Neural cell (in vitro differentiated cells): Measurements from ENCODE around the gene OR8G1. TPM values are rescaled to one million over a fixed set of nuclear protein-coding genes. Genes with fewer than 3 reads are reported as not detected.
"Not testable (repeated sequence)": the region's sequence is repeated elsewhere in the genome, so short reads cannot be mapped to it uniquely, and the experiment has no call there.

ENCODE experiments used
- H2AFZ ChIP-seq: fragments of 200-600, 300-800 bp; sonication (generic), shearing (Covaris generic); 2 replicates; pipeline ENCODE4 v1.6.0; 2014; ENCODE audit warnings: low read depth, mild to moderate bottlenecking, antibody characterized with exemption, low read length, moderate library complexity
- H3F3A ChIP-seq: fragments of 200-600 bp; shearing (Covaris generic); 2 replicates; pipeline ENCODE4 v1.6.1; 2016; ENCODE audit warnings: mild to moderate bottlenecking, moderate library complexity, mixed read lengths, antibody characterized with exemption, low read length; ENCODE audit not compliant: insufficient read depth, poor library complexity, severe bottlenecking
- H3K27ac ChIP-seq: fragments of 200-600, 300-800 bp; sonication (generic), shearing (Covaris generic); 2 replicates; pipeline ENCODE4 v1.5.1; 2014; ENCODE audit warnings: mild to moderate bottlenecking, low read length, moderate library complexity
- H3K27me3 ChIP-seq: fragments of 300-800, 200-600 bp; sonication (generic), shearing (Covaris generic); 2 replicates; pipeline ENCODE4 v1.6.0; 2014; ENCODE audit warnings: mild to moderate bottlenecking, low read depth, low read length, moderate library complexity; ENCODE audit not compliant: insufficient read depth
- H3K36me3 ChIP-seq: fragments of 300-800, 200-600 bp; sonication (generic), shearing (Covaris generic); 2 replicates; pipeline ENCODE4 v1.5.1; 2014; ENCODE audit warnings: mild to moderate bottlenecking, antibody characterized with exemption, low read length, moderate library complexity; ENCODE audit not compliant: insufficient read depth
- H3K4me2 ChIP-seq: fragments of 300-800, 200-600 bp; sonication (generic), shearing (Covaris generic); 2 replicates; pipeline ENCODE4 v1.6.0; 2014; ENCODE audit warnings: mild to moderate bottlenecking, low read length
- H3K4me3 ChIP-seq: fragments of 300-800, 200-600 bp; sonication (generic), shearing (Covaris generic); 2 replicates; pipeline ENCODE4 v1.5.1; 2014; ENCODE audit warnings: mild to moderate bottlenecking, low read length, moderate library complexity
- H3K79me2 ChIP-seq: fragments of 200-600 bp; shearing (Covaris generic); replicated peaks from 2 replicates; pipeline ENCODE4 v1.6.0; 2014; ENCODE audit warnings: mild to moderate bottlenecking, low read length, moderate library complexity; ENCODE audit not compliant: insufficient read depth
- H3K9ac ChIP-seq: fragments of 300-800, 200-600 bp; sonication (generic), shearing (Covaris generic); 2 replicates; pipeline ENCODE4 v1.6.1; 2016; ENCODE audit warnings: mild to moderate bottlenecking, low read length, mixed read lengths
- H3K9me2 ChIP-seq: fragments of 200-600 bp; shearing (Covaris generic); 2 replicates; pipeline ENCODE4 v1.6.1; 2016; ENCODE audit warnings: mild to moderate bottlenecking, low read length, mixed read lengths; ENCODE audit not compliant: insufficient read depth
- H3K9me3 ChIP-seq: fragments of 200-600, 300-800 bp; sonication (generic), shearing (Covaris generic); 2 replicates; pipeline ENCODE4 v1.6.1; 2016; ENCODE audit warnings: mild to moderate bottlenecking, mixed run types, low read length, moderate library complexity, mixed read lengths
- H4K20me1 ChIP-seq: fragments of 200-600 bp; shearing (Covaris generic); 2 replicates; pipeline ENCODE4 v1.6.1; 2016; ENCODE audit warnings: mild to moderate bottlenecking, mixed run types; ENCODE audit not compliant: insufficient read depth
- EZH2 ChIP-seq: fragments of 200-600, 300-800 bp; shearing (Covaris generic), sonication (generic); IDR thresholded peaks from 2 replicates; pipeline ENCODE4 v1.6.1; 2014; ENCODE audit warnings: antibody characterized with exemption, low read length, borderline replicate concordance, mild to moderate bottlenecking; ENCODE audit not compliant: insufficient read depth, poor library complexity, severe bottlenecking
- MXI1 ChIP-seq: fragments of 450-650 bp; conservative IDR thresholded peaks from 2 replicates; pipeline ENCODE4 v1.6.1; 2014; ENCODE audit warnings: antibody characterized with exemption, mild to moderate bottlenecking; ENCODE audit not compliant: poor library complexity, severe bottlenecking
- POLR2AphosphoS5 ChIP-seq: IDR thresholded peaks from 2 replicates; pipeline ENCODE4 v1.6.1; 2012
- RAD21 ChIP-seq: fragments of 450-650 bp; conservative IDR thresholded peaks from 2 replicates; pipeline ENCODE4 v1.6.1; 2014; ENCODE audit warnings: antibody characterized with exemption, mild to moderate bottlenecking, moderate library complexity
- TAF1 ChIP-seq: IDR thresholded peaks from 2 replicates; pipeline ENCODE4 v1.6.1; 2012; ENCODE audit warnings: low read depth
- polyA plus RNA-seq: library from polyadenylated mRNA; depleted of rRNA; stranded (reverse); fragments of >200 nt; gene quantifications from 2 replicates; pipeline ENCODE4 v1.2.3, GENCODE V29; 2014
- TF ChIP-seq, protein P1 (sequence below): fragments of 450-650 bp; IDR thresholded peaks from 2 replicates; pipeline ENCODE4 v1.5.1; 2014; ENCODE audit warnings: antibody characterized with exemption, mild to moderate bottlenecking, moderate library complexity; ENCODE audit not compliant: poor library complexity, severe bottlenecking
- TF ChIP-seq, protein P2 (sequence below): IDR thresholded peaks from 2 replicates; pipeline ENCODE4 v1.6.1; 2012; ENCODE audit warnings: borderline replicate concordance

The OR8G1 gene
- polyA plus RNA-seq, 1 donor from 2014 or later, result not detected

DNA sequence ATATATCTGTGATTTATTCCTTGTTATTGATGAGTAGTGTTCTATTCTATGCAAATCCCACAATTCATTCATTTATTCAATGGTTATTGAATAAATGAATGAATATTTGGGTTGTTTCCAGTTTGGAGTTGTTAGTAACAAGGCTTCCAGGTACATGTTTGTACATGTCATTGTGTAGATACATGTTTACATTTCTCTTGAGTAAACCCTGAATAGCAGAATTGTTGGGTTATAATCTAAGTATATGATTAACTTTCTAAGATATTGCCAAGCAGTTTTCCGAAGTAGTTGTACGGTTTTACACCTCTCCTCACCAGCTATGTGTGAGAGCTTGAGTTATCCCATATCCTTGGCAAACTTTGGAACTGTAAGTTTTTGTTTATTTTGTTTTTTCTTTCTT, 18.5 kb upstream of the OR8G1 start:
- H3K9me2 ChIP-seq, result no peaks in the 10 kb centered on the region
- H3K27ac ChIP-seq, result no peak overlapping the region
- H3K27me3 ChIP-seq, result no peaks in the 10 kb centered on the region
- TF ChIP-seq RAD21, result no peak
- no peak for TF ChIP-seq POLR2AphosphoS5
- no peak for TF ChIP-seq TAF1
- no peak overlapping the region for H3K9ac ChIP-seq
- H3K9me3 ChIP-seq, result no peaks in the 10 kb centered on the region
- no peaks in the 10 kb centered on the region for H4K20me1 ChIP-seq
- H3K79me2 ChIP-seq, result no peaks in the 10 kb centered on the region
- H3K36me3 ChIP-seq, result no peaks in the 10 kb centered on the region
- no peak overlapping the region for H3K4me2 ChIP-seq
- H3K4me3 ChIP-seq, result no peak overlapping the region
- no peaks in the 10 kb centered on the region for H3F3A ChIP-seq
- no peak overlapping the region for H2AFZ ChIP-seq

DNA sequence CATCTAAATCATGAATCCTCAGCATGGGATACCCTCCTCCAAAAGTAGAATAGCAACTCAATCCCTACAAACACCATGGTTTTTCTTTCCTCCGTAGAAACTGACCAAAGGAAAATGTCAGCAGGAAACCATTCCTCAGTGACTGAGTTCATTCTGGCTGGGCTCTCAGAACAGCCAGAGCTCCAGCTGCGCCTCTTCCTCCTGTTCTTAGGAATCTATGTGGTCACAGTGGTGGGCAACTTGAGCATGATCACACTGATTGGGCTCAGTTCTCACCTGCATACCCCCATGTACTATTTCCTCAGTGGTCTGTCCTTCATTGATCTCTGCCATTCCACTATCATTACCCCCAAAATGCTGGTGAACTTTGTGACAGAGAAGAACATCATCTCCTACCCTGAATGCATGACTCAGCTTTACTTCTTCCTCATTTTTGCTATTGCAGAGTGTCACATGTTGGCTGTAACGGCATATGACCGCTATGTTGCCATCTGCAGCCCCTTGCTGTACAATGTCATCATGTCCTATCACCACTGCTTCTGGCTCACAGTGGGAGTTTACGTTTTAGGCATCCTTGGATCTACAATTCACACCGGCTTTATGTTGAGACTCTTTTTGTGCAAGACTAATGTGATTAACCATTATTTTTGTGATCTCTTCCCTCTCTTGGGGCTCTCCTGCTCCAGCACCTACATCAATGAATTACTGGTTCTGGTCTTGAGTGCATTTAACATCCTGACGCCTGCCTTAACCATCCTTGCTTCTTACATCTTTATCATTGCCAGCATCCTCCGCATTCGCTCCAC, 16.1 kb upstream of the OR8G1 start:
- not testable (repeated sequence) for H3K9me3 ChIP-seq, H3K79me2 ChIP-seq, H2AFZ ChIP-seq, H3K27me3 ChIP-seq, H3K9ac ChIP-seq, H3K27ac ChIP-seq, H3K4me3 ChIP-seq, H4K20me1 ChIP-seq, H3K36me3 ChIP-seq, H3F3A ChIP-seq, H3K4me2 ChIP-seq, H3K9me2 ChIP-seq

- Histone ChIP-seq H3F3A (no peaks in the 10 kb centered on the region), H3K27me3 (no peaks in the 10 kb centered on the region), H3K27ac (no peak overlapping the region), H3K4me2 (no peak overlapping the region), H3K9me2 (no peaks in the 10 kb centered on the region), H3K9ac (no peak overlapping the region), H3K79me2 (no peaks in the 10 kb centered on the region), H4K20me1 (no peaks in the 10 kb centered on the region), H2AFZ (no peak overlapping the region), H3K4me3 (no peak overlapping the region), H3K36me3 (no peaks in the 10 kb centered on the region), H3K9me3 (no peaks in the 10 kb centered on the region)
- TF ChIP-seq MXI1 (no peak), POLR2AphosphoS5 (no peak), RAD21 (no peak), TAF1 (no peak), EZH2 (no peak)
- TF ChIP-seq, protein P1, sequence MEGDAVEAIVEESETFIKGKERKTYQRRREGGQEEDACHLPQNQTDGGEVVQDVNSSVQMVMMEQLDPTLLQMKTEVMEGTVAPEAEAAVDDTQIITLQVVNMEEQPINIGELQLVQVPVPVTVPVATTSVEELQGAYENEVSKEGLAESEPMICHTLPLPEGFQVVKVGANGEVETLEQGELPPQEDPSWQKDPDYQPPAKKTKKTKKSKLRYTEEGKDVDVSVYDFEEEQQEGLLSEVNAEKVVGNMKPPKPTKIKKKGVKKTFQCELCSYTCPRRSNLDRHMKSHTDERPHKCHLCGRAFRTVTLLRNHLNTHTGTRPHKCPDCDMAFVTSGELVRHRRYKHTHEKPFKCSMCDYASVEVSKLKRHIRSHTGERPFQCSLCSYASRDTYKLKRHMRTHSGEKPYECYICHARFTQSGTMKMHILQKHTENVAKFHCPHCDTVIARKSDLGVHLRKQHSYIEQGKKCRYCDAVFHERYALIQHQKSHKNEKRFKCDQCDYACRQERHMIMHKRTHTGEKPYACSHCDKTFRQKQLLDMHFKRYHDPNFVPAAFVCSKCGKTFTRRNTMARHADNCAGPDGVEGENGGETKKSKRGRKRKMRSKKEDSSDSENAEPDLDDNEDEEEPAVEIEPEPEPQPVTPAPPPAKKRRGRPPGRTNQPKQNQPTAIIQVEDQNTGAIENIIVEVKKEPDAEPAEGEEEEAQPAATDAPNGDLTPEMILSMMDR, result no peak
- TF ChIP-seq, protein P2, sequence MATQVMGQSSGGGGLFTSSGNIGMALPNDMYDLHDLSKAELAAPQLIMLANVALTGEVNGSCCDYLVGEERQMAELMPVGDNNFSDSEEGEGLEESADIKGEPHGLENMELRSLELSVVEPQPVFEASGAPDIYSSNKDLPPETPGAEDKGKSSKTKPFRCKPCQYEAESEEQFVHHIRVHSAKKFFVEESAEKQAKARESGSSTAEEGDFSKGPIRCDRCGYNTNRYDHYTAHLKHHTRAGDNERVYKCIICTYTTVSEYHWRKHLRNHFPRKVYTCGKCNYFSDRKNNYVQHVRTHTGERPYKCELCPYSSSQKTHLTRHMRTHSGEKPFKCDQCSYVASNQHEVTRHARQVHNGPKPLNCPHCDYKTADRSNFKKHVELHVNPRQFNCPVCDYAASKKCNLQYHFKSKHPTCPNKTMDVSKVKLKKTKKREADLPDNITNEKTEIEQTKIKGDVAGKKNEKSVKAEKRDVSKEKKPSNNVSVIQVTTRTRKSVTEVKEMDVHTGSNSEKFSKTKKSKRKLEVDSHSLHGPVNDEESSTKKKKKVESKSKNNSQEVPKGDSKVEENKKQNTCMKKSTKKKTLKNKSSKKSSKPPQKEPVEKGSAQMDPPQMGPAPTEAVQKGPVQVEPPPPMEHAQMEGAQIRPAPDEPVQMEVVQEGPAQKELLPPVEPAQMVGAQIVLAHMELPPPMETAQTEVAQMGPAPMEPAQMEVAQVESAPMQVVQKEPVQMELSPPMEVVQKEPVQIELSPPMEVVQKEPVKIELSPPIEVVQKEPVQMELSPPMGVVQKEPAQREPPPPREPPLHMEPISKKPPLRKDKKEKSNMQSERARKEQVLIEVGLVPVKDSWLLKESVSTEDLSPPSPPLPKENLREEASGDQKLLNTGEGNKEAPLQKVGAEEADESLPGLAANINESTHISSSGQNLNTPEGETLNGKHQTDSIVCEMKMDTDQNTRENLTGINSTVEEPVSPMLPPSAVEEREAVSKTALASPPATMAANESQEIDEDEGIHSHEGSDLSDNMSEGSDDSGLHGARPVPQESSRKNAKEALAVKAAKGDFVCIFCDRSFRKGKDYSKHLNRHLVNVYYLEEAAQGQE, result no peak
Observed at GRCh38 chr11:124225471-124225870, 15.4 kb upstream of the OR8G1 start.
